Loucy (cell line): ENCODE measurements around the gene PLEKHB2.
"Not testable (repeated sequence)": the region's sequence is repeated elsewhere in the genome, so short reads cannot be mapped to it uniquely, and the experiment has no call there.

ENCODE experiments used
- EZH2phosphoT487 ChIP-seq: fragments of 200-600 bp; IDR thresholded peaks from 2 replicates; pipeline ENCODE4 v1.6.1; 2018; ENCODE audit warnings: antibody characterized with exemption, mild to moderate bottlenecking, moderate library complexity, borderline replicate concordance
- TF ChIP-seq, protein P1 (sequence below): fragments of 200-600 bp; sonication (generic); conservative IDR thresholded peaks from 2 replicates; pipeline ENCODE4 v1.5.1; 2014; ENCODE audit warnings: mild to moderate bottlenecking, antibody characterized with exemption, low read length

DNA sequence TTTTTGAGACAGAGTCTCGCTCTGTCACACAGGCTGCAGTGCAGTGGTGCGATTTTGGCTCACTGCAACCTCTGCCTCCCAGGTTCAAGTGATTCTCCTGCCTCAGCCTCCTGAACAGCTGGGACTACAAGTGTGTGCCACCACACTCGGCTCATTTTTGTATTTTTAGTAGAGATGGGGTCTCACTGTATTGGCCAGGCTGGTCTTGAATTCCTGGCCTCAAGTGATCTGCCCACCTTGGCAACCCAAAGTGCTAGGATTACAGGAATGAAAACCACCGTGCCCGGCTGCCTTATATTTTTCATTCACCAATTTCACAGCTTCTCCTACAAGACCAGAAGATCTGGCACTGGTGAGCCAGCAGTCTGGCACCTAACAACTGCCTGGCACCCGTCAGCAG, 37.0 kb upstream of the PLEKHB2 start:
- TF ChIP-seq, protein P1, sequence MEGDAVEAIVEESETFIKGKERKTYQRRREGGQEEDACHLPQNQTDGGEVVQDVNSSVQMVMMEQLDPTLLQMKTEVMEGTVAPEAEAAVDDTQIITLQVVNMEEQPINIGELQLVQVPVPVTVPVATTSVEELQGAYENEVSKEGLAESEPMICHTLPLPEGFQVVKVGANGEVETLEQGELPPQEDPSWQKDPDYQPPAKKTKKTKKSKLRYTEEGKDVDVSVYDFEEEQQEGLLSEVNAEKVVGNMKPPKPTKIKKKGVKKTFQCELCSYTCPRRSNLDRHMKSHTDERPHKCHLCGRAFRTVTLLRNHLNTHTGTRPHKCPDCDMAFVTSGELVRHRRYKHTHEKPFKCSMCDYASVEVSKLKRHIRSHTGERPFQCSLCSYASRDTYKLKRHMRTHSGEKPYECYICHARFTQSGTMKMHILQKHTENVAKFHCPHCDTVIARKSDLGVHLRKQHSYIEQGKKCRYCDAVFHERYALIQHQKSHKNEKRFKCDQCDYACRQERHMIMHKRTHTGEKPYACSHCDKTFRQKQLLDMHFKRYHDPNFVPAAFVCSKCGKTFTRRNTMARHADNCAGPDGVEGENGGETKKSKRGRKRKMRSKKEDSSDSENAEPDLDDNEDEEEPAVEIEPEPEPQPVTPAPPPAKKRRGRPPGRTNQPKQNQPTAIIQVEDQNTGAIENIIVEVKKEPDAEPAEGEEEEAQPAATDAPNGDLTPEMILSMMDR = not testable (repeated sequence)
- not testable (repeated sequence) for TF ChIP-seq EZH2phosphoT487
